Stimulated activated CD8-positive, alpha-beta memory T cell treated with anti-CD3 and anti-CD28 coated beads, Interleukin-15, amount 100 ng/mL, for 1 hour (primary cell): ENCODE data around the gene GALNT6.
"Not testable (repeated sequence)": the region's sequence is repeated elsewhere in the genome, so short reads cannot be mapped to it uniquely, and the experiment has no call there.

ENCODE experiments used
- DNase-seq: peaks from one replicate; pipeline ENCODE4 v3.0.0-alpha.2; 2020; ENCODE audit warnings: low read depth

Gene GALNT6

DNA sequence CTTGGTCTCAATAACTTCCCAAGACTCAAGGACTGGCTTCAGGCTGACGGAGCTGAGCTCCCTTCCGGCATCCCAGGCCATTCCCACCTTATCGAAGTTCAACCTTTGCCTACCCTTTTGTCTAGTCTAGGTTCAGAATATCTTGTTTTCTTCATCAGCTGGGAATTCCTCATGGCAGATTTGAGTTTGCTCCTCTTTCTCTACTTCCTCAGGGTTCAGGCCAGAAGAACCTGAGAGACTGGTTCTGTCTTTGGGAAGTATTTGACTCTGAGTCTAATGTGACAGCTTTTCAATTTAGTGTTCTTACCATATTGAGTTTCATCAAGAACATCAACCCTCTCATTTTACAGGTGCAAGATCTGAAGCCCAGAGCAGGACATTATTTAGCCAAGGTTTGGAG is 69.3 kb downstream of the GALNT6 start:
- no peak for DNase-seq

DNA sequence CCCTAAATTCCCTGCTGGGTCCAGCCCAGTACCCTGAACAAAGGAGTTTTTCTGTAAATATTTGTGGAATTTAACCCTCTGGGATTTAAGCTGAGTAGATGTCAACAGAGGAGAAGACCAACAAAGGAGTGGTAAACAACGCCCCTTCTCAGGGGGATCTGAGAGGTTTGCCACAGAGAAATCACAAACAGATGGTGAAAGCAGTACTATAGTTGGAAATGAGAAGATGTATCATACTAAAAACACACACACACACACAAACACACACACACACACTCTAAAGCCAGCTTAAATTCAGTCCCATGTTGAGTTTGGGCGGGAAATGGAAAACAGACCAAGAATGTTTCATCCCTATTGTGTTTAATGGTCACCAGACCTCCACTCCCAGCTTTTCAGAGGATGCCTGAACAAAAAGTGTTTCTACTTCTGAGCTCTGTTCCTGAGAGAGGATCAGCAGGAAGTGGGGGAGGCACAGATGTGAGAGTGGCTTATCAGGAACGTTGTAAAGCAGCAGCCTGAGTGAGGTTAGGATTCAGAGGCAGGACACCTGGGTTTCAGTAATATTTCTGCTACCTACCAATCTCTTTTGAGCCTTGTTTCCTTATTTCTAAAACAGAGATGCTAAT is 70.4 kb downstream of the GALNT6 start:
- no peak for DNase-seq

- DNase-seq, result no peak
Observed at GRCh38 chr12:51320311-51320694, 70.9 kb downstream of the GALNT6 start.

- no peak for DNase-seq
Observed at GRCh38 chr12:51318846-51319599, 72.2 kb downstream of the GALNT6 start.

GRCh38 chr12:51318057-51318806 is 73.0 kb downstream of the GALNT6 start:
- DNase-seq, result not testable (repeated sequence)

- DNase-seq, result no peak
Observed at GRCh38 chr12:51311389-51311788, 79.8 kb downstream of the GALNT6 start.

DNA sequence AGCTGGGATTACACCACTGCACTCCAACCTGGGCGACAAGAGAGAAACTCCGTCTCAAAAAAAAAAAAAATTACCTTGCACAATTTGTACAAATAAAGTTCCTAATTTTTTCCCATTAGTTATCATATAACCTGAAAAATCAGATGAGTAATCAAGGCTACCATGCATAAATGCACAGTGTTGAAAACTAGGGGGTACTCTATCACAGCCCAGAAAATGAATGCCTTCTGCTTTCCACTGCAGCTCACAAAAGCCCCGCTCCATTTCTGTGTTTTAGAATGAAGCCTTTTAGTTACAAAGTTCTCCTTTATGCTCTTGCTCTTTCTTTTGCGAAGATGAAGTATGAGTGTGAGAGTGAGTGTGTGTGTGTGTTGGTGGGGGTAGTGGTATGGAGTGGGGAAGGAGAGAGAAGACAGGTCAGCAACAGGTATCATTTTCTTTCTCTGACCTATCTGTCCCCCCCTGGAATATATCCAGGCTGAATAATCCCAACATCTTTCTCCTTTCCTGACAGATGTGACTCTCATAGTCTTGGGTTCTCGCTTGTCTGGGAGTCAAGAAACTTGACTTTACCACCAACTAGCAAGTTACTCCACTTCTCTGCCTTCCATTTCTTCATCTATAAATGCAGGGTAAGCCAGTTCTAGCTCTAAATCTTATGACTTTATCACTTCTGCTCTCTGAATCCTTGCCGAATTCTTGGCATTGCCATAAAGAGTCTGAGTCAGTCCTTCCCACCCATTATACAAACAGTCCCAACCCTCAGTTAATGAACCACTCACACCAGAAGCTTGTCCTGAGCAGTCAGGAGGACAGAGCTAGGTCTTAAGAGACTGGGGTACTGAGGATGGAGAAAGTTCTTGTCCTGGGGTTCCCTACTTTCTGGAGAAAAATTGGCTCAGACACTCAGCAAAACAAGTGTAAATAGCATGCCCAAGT is 83.3 kb downstream of the GALNT6 start:
- DNase-seq, result no peak

DNA sequence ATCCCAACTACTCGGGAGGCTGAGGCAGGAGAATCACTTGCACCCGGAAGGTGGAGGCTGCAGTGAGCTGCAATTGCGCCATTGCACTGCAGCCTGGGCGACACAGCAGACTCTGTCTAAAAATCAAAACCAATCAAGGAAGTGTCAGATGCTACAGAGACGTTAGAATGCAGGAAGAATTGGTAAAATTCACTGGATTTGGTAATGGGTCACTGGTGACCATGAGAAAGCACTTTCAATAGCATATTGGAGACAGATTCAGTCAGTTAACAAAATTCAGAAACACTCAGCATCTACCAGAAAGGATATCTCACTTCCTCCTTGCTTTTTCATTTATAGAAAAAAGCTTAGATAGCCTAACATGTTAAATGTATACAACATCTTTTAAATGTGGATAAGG is 84.7 kb downstream of the GALNT6 start:
- no peak for DNase-seq
